HG03565 (cell line): ENCODE measurements around the gene LRCH3.

Experiments
- ATAC-seq: cut with Tn5 transposase; IDR thresholded peaks from one replicate; pipeline ENCODE4 v1.9.1; 2021; ENCODE audit warnings: mild to moderate bottlenecking, moderate library complexity; ENCODE audit not compliant: unreplicated experiment

LRCH3 gene

DNA sequence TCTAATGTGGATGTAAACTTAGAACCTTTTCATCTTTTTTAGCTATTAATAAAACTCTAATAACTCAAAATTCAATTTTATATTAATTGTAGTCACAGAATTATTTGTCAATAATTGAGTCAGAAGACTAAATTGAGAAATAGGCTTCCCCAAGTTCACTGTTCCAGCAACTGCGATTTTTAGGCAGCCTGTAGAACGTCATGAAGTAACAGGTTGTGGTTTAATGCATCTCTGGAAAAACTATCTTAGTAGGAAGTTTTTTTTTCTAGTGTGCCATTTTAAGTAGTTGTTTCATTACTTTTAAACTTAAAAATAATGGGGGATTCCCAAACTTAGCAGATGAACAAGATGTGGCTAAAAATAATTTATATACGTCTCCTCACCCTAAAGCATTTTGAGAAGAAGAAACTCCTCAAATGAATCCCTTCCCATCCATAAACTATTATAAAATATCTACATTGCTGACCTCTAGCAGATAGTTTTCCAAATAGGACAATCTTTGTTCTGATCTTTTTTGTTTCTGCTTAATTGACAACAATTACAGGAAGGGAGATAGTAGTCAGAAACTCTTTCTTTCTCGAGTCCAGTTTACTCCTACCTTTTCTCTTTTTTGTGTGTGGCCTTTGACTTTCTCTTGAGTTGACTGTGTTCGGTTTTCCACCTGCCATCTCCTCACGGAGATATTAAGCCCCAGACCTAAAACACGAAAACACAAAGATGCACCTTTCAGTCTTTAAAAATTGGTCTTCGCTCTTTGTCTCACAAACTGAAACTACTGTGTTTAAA is 43.1 kb downstream of the LRCH3 start:
- ATAC-seq: no peak

DNA sequence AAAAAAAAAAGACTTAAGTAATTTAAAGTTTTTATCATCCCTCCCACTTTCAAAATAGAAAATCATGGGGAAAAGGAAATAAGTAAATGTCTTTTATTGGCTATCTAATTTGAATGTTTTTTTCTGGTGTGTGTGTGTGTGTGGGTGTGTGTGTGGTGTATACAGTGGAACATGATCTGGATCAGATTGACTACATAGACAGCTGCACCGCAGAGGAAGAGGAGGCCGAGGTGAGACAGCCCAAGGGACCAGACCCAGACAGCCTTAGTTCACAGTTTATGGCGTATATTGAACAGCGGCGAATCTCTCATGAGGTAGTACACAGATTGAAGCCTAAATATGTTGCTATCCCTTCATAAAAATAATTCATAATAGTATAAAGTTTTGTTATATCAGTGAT is 44.5 kb downstream of the LRCH3 start:
- ATAC-seq: no peak

- ATAC-seq: no peak
These were observed 45.2 kb downstream of the LRCH3 start for GRCh38 chr3:197836244-197836643.

GRCh38 chr3:197837282-197837681 is 46.2 kb downstream of the LRCH3 start:
- ATAC-seq: no peak

DNA sequence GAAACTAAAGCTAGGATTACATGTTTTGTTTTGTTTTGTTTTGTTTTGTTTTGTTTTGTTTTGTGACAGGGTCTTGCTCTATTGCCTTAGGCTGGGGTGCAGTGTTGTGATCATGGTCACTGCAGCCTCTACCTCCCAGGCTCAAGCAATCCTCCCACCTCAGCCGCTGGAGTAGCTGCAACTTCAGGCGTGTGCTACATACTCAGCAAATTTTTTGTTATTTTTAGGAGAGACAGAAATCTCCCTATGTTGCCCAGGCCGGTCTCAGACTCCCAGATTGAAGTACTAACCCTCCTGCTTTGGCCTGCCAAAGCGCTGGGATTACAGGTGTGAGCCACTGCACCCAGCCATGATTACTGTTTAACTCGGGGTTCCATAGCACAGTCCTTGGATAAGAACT is 50.7 kb downstream of the LRCH3 start:
- no peak for ATAC-seq

DNA sequence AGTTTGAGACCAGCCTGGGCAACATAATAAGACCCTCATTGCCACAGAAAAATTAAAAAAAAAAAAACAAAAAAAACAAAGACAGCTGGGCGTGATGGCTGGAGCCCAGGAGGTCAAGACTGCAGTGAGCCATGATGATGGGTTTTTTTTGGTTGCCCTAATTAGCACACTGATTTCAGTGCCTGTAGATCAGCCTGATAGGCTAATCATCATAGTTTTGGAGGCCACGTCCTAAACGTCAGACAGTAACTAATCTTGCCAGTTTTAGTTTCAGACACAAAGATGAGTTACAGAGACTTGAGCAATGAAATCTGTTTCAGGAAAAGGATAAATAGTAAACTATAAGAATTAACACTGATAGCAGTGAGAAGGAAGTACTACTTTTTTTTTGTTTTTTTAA is 55.4 kb downstream of the LRCH3 start:
- ATAC-seq: no peak

- peak; percentile 77 for ATAC-seq
These were observed 56.9 kb downstream of the LRCH3 start for GRCh38 chr3:197847866-197848401.

DNA sequence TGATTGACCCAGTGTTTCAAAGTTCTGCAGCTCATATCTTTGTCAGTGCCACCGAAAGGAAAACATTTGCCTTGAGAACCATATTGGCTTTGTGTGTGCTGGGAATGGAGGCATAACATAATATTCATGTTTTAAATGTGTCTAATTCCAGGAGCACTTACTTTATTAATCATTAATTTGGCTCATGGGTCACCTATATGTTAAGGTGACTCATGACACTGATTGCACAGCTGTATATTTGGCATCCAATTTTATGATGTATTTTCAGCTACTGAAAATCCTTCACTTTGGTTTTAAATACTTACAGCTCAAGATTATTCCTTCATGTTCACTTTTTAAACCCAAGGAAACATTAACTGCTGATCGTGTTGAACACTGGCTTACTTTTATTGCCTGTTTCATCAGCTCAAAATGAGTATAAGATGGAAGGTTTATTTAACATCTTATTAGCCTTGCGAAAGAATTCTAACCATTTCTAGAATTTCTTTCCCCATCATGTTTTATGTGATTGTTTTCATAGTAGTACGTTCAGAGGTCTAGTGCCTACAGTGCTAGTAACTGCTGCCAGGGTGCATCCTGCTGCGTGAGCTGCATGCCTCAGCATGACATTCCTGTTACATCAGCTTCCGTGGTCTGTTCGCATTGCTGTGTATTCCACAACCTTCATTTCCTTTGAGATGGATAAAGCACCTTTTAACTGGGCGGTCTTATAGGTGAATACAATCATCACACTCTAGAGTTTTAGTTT is 63.7 kb downstream of the LRCH3 start:
- no peak for ATAC-seq

DNA sequence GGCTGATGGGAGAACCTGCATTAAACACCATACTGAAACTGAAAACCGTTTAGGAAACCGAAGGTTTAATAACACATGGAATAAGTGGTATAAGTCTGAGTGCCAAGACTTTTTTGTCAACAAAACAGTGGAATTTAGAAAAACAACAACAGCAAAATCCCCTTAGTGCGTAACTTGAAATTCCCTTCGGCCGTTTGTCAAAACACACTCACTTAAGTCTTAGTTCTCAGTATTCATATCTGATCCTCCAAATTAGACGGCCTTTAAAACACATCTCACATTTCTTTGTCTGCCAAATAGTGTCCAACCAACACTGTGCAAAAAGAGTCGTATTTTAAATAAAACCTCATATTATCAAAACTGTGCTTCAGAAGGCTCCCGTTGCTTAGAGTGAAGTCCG is 64.5 kb downstream of the LRCH3 start:
- no peak for ATAC-seq

DNA sequence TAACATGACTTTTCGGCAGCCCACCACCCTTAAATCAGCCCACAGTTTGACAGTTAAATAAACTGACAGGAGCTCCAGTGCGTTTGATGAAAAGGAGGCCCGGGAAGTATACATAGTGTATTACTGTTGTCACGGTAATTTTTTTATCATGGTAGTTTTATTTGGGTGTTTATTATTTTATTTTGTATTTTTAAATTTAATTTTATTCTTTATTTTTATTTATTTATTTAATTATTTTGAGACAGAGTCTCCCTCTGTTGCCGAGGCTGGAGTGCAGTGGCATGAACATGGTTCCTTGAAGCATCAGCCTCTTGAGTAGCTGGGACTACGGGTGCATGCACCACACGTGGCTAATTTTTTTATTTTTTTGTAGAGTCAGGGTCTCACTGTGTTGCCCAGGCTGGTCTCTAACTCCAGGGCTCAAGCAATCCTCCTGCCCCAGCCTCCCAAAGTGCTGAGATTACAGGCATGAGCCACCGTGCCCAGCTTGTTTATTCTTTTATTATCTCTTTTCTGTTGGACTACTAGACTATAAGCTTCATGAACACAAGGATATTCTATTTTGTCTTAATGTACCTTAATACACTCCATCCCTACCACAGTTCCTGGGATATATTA is 65.3 kb downstream of the LRCH3 start:
- no peak for ATAC-seq

GRCh38 chr3:197858133-197858532 is 67.1 kb downstream of the LRCH3 start:
- no peak for ATAC-seq

DNA sequence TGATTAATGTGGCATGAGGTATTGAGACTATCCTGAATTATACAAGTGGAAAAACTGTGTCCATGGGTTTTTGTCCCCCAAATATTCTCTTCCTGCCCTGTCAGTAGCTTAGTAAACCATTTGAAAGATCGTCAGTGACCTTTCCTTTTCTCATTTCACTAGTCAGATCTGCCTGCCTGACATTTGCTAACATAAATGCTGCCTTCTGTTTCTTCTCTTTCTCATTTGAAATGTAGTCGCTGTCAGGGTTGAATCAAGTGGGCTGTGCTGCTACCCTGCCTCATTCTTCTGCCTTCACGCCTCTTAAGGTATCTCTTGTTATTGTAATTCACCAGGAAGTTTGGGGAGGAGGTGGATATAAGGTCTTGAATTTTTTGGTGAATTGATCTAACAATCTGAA is 67.5 kb downstream of the LRCH3 start:
- no peak for ATAC-seq

GRCh38 chr3:197866035-197866434 is 75.0 kb downstream of the LRCH3 start:
- no peak for ATAC-seq

- ATAC-seq: no peak
These were observed 82.3 kb downstream of the LRCH3 start for GRCh38 chr3:197873329-197873728.

DNA sequence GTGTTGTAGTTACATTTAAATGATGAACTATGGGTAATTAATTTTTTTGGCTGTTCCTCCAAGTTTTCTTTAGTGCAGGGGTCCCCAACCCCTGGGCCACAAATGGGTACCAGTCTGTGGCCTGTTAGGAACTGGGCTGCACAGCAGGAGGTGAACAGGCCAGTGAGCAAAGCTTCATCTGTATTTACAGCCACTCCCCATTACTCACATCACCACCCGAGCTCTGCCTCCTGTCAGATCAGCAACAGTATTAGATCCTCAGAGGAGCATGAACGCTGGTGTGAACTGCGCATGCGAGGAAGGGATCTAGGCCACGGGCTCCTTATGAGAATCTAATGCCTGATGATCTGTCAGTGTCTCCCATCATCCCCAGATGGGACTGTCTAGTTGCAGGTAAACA is 83.0 kb downstream of the LRCH3 start:
- ATAC-seq: no peak

GRCh38 chr3:197874653-197875052 is 83.6 kb downstream of the LRCH3 start:
- ATAC-seq: no peak

- ATAC-seq: no peak
These were observed 86.8 kb downstream of the LRCH3 start for GRCh38 chr3:197877902-197878301.

GRCh38 chr3:197878427-197878826 is 87.4 kb downstream of the LRCH3 start:
- ATAC-seq: no peak

- no peak for ATAC-seq
These were observed 89.6 kb downstream of the LRCH3 start for GRCh38 chr3:197880491-197881269.

- ATAC-seq: no peak
These were observed 90.4 kb downstream of the LRCH3 start for GRCh38 chr3:197881270-197881969.
